Thyroid gland (tissue), 4 donors: ENCODE data around the gene MRPS7. TPM values are rescaled to one million over a fixed set of nuclear protein-coding genes. Genes with fewer than 3 reads are reported as not detected.

Experiments
- DNase-seq, 2 donors: peaks; one replicate each; pipeline ENCODE4 v3.0.0-alpha.2; 2019
- H3K27ac ChIP-seq, 3 donors: fragments of 200-600 bp; sonication (generic); 1 replicate in 2 of 3; 2 replicates in 1 of 3; pipeline ENCODE4 v1.5.1; 2016 to 2019; ENCODE audit warnings: mild to moderate bottlenecking in 1 of 3, moderate library complexity in 1 of 3
- H3K27me3 ChIP-seq: fragments of 200-600 bp; sonication (generic); one replicate; pipeline ENCODE4 v1.5.1; 2019
- H3K36me3 ChIP-seq, 2 donors: fragments of 200-600 bp; sonication (generic); one replicate each; pipeline ENCODE4 v1.5.1; 2016 to 2019
- H3K4me1 ChIP-seq, 2 donors: fragments of 200-600 bp; sonication (generic); one replicate each; pipeline ENCODE4 v1.5.1; 2017 to 2019
- H3K4me3 ChIP-seq, 3 donors: fragments of 200-600 bp; sonication (generic); replicated peaks in 1 of 3; 1 replicate in 2 of 3; 2 replicates in 1 of 3; pipeline ENCODE4 v1.5.1; 2016; ENCODE audit warnings: mild to moderate bottlenecking in 1 of 3
- H3K9me3 ChIP-seq: fragments of 200-600 bp; sonication (generic); one replicate; pipeline ENCODE4 v1.5.1; 2017
- POLR2A ChIP-seq, 2 donors: fragments of 450-650 bp; IDR thresholded peaks; one replicate each; pipeline ENCODE4 v1.6.1; 2017; ENCODE audit warnings: antibody characterized with exemption in 2 of 2, mild to moderate bottlenecking in 2 of 2, moderate library complexity in 1 of 2
- WGBS, 2 donors: methylation state at CpG; one replicate each; pipeline ENCODE4 v1.1.5; 2017; 5-methylcytosine and 5-hydroxymethylcytosine counted together
- intact Hi-C: fragments of 100-400 bp; cut with DNase I; formaldehyde crosslinking; loops from one replicate; pipeline ENCODE4 v1.15.1; 2023
- total RNA-seq, 4 donors: library from RNA; depleted of rRNA; stranded (reverse); fragments of >200 nt; gene quantifications; one replicate each; pipeline ENCODE4 v1.2.3, GENCODE V29; 2016
- TF ChIP-seq, protein P1 (sequence below), 6 experiments: fragments of 200-600 bp in 3 of 6; fragments of 450-650 bp in 3 of 6; sonication (generic) in 3 of 6; IDR thresholded peaks; one replicate each; pipeline ENCODE4 v1.5.1; 2016 to 2019; ENCODE audit warnings: antibody characterized with exemption in 6 of 6, mild to moderate bottlenecking in 2 of 6, inconsistent platforms in 1 of 6, moderate library complexity in 1 of 6

MRPS7 gene
- total RNA-seq, 4 donors from 2014 or later: 29.9 to 59.4 (median 41.0) TPM

DNA sequence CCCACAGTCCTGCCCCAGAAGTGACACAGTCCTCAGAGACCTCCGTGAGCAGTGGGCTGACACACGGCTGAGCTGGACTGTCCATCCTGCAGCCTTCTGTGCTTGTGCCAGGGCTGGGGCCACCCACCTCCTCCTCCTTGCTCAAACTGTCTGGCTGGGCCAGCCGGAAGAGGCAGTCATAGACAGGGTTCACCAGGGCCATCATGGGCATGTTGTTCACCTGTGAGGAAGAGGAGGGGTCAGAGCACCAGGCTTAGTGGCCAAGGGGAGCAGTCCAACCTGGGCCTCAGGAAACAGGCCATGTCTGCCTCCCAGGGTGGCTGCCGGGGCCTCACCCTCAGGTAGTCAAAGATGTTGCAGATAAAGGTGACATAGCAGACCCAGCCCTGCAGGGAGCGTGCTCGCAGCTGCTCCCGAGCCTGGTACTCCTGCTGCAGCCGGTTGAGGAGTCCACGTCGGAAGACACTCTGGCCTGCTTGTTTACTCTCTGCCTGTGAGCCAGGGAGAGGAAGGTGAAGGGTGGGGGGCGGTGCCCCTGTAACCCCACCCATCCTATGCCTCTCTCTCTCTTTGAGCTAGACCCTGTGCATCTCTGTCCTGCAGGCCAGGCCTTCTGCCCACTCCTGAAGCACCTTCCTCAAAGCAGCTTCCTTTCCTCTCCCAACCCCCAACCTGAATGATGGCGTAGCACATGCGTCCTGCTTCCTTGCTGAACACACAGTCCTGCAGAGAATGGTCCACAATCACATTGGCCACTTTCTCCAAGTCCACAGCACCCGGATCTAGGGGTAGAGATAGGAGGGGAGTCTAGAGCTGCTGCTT, 5.9 kb downstream of the MRPS7 start:
- WGBS, 2 donors: 56 to 64% methylated on average over 8 to 14 of the region's 14 CpGs

DNA sequence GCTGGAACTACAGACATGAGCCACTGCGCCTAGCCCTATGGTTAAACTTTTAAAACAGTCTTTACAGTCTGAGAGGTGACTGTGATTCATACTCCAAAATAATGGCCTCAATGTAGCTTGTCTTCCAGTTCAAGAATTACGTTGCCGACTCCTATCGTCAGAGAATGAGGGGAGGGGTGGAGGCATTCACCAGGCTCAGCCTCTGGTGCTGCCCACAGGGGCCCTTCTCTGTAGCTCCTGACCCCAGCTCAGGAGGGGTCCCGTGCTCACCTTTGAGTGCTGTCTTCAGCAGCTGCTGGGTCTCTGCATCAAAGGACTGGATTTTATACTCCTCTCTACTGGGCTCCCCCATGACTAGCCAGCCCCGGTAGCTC, 8.2 kb downstream of the MRPS7 start:
- Histone ChIP-seq H3K9me3 (no peaks in the 10 kb centered on the region), H3K27ac (peak overlapping the region; percentile 9 to 90 (median 78)), H3K4me3 (peak overlapping the region in 2 of 3 donors; percentile 5 to 90), H3K27me3 (no peaks in the 10 kb centered on the region), H3K36me3 (peaks cover 12 to 20% of the 10 kb centered on the region in 2 donors), H3K4me1 (peaks cover 10 to 15% of the 10 kb centered on the region in 2 donors)
- DNase-seq: no peak
- intact Hi-C loops: no loop called here
- TF ChIP-seq POLR2A (IDR thresholded peaks at IDR 0.05): no peak
- TF ChIP-seq, protein P1, sequence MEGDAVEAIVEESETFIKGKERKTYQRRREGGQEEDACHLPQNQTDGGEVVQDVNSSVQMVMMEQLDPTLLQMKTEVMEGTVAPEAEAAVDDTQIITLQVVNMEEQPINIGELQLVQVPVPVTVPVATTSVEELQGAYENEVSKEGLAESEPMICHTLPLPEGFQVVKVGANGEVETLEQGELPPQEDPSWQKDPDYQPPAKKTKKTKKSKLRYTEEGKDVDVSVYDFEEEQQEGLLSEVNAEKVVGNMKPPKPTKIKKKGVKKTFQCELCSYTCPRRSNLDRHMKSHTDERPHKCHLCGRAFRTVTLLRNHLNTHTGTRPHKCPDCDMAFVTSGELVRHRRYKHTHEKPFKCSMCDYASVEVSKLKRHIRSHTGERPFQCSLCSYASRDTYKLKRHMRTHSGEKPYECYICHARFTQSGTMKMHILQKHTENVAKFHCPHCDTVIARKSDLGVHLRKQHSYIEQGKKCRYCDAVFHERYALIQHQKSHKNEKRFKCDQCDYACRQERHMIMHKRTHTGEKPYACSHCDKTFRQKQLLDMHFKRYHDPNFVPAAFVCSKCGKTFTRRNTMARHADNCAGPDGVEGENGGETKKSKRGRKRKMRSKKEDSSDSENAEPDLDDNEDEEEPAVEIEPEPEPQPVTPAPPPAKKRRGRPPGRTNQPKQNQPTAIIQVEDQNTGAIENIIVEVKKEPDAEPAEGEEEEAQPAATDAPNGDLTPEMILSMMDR (IDR thresholded peaks at IDR 0.05): no peak
- WGBS, 2 donors: 34 to 35% methylated on average over 4 to 5 of the region's 6 CpGs

More for the DNA sequence above, 5.9 kb downstream of the MRPS7 start:
- Histone ChIP-seq H3K4me1 (peaks cover 12 to 18% of the 10 kb centered on the region in 2 donors), H3K4me3 (no peak overlapping the region), H3K9me3 (no peaks in the 10 kb centered on the region), H3K36me3 (peaks cover 12 to 23% of the 10 kb centered on the region in 2 donors), H3K27me3 (no peaks in the 10 kb centered on the region), H3K27ac (no peak overlapping the region)
- intact Hi-C loops: no loop called here
- no peak for TF ChIP-seq POLR2A (IDR thresholded peaks at IDR 0.05)
- TF ChIP-seq, protein P1 (IDR thresholded peaks at IDR 0.05): no peak
- no peak for DNase-seq

DNA sequence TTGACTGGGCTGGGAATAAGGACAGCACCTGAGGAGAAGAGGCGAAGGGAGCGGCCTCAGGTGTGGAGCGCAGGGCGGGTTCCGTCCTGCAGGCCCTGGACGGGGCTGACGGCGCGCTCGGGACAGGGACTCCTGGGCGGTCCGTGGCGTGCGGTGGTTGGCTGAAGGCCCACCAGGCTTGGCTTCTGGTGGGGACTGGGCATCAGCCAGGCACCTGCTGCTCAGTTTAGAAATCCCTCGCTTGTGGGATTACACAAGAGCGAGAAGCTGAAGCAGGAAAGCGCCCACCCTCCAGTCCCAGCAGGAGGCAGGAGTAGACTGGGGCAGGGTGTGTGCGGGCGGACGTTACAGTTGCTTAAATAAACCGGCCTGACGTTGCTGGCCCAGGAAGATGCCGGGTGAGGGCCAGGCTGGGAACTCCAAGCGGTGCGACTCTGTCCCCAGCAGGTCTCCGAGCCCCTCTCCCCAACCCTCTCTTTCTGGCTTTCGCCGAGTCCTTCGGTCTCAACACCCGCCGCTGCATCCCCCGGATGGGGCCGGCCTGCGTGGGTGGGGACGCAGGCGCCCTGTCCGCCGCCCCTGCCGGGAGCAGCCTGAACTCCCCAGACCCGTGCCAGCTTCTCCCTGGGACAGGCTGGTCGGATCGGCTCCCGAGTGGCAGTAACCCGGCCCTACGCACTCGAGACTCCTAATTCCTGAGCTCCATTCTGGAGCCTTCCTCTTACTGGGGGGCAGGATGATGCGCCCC, 8.7 kb downstream of the MRPS7 start:
- H3K27me3 ChIP-seq: no peaks in the 10 kb centered on the region
- peaks cover 10 to 15% of the 10 kb centered on the region in 2 donors for H3K4me1 ChIP-seq
- intact Hi-C loops: no loop called here
- H3K36me3 ChIP-seq: peaks cover 10 to 16% of the 10 kb centered on the region in 2 donors
- peak; percentile 74 to 76 for DNase-seq
- WGBS, 2 donors: 0 to 1% methylated on average over 22 to 26 of the region's 47 CpGs
- peak overlapping the region; percentile 66 to 90 (median 78) for H3K27ac ChIP-seq
- no peaks in the 10 kb centered on the region for H3K9me3 ChIP-seq
- peak overlapping the region; percentile 3 to 90 (median 46) for H3K4me3 ChIP-seq
- TF ChIP-seq POLR2A (IDR thresholded peaks at IDR 0.05): peak in 1 of 2 donors; percentile 12
- TF ChIP-seq, protein P1 (IDR thresholded peaks at IDR 0.05): peak in 5 of 6 experiments; percentile 20 to 44 (median 32)

DNA sequence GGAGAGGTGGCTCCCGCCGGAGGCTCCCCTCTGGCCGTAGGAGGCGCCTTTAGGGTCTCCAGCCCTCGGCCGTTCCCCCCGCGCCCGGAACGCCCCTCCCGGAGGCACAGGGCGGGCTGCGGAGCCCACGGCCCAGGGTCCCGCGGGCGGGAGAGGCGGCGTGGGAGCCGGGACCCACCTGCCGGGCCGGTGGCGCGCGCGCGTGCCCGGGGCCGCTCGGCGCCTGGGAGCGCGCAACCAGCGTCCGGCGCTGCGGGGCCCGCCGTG, 9.2 kb downstream of the MRPS7 start, which contains the start of gene MIF4GD:
Gene MIF4GD (minus strand): TSS at position 266 of the 267 bp plus-strand sequence. CDS start 1,036 bp downstream, outside the sequence.
- no peaks in the 10 kb centered on the region for H3K9me3 ChIP-seq
- 0% methylated on average over 3 of the region's 39 CpGs; no CpG with 5 or more reads in 1 of the 2 donors for WGBS, 2 donors
- peak within 1 kb of the TSS; percentile 66 to 90 (median 78) for H3K27ac ChIP-seq
- TF ChIP-seq, protein P1 (IDR thresholded peaks at IDR 0.05): no peak
- peak in 1 of 2 donors; percentile 71 for TF ChIP-seq POLR2A (IDR thresholded peaks at IDR 0.05)
- DNase-seq: no peak
- peaks cover 5 to 11% of the 10 kb centered on the region in 2 donors for H3K36me3 ChIP-seq
- peaks cover 10 to 15% of the 10 kb centered on the region in 2 donors for H3K4me1 ChIP-seq
- intact Hi-C loops: no loop called here
- no peaks in the 10 kb centered on the region for H3K27me3 ChIP-seq
- peak within 1 kb of the TSS; percentile 45 to 90 (median 51) for H3K4me3 ChIP-seq
